MM.1S (cell line): ENCODE data around the gene MPRIP.

ENCODE experiments used
- DNase-seq: peaks from one replicate; pipeline ENCODE4 v3.0.0-alpha.2; 2015
- H2AFZ ChIP-seq: fragments of 300-600 bp; sonication (generic); 2 replicates; pipeline ENCODE4 v1.6.0; 2016; ENCODE audit warnings: antibody characterized with exemption, low read length
- H3F3A ChIP-seq: fragments of 300-600 bp; sonication (generic); 2 replicates; pipeline ENCODE4 v1.6.1; 2016; ENCODE audit warnings: mild to moderate bottlenecking, antibody characterized with exemption, low read length, moderate library complexity, mixed read lengths; ENCODE audit not compliant: insufficient read depth
- H3K27ac ChIP-seq: fragments of 300-600 bp; sonication (generic); 2 replicates; pipeline ENCODE4 v1.5.1; 2016; ENCODE audit warnings: mild to moderate bottlenecking, low read length
- H3K27me3 ChIP-seq: fragments of 300-600 bp; sonication (generic); replicated peaks from 2 replicates; pipeline ENCODE4 v1.6.0; 2016; ENCODE audit warnings: low read length; ENCODE audit not compliant: insufficient read depth
- H3K36me3 ChIP-seq: fragments of 300-600 bp; sonication (generic); replicated peaks from 2 replicates; pipeline ENCODE4 v1.6.1; 2016; ENCODE audit warnings: mild to moderate bottlenecking, low read length, mixed read lengths; ENCODE audit not compliant: insufficient read depth
- H3K4me1 ChIP-seq: fragments of 300-600 bp; sonication (generic); 2 replicates; pipeline ENCODE4 v1.6.1; 2016; ENCODE audit warnings: low read length, mixed read lengths
- H3K4me2 ChIP-seq: fragments of 300-600 bp; sonication (generic); 2 replicates; pipeline ENCODE4 v1.6.0; 2016; ENCODE audit warnings: low read depth, low read length
- H3K4me3 ChIP-seq: fragments of 300-600 bp; sonication (generic); 2 replicates; pipeline ENCODE4 v1.5.1; 2016; ENCODE audit warnings: low read length, mixed read lengths
- H3K79me2 ChIP-seq: fragments of 300-600 bp; sonication (generic); 2 replicates; pipeline ENCODE4 v1.6.1; 2016; ENCODE audit warnings: mixed run types, low read length, mixed read lengths
- H3K9ac ChIP-seq: fragments of 300-600 bp; sonication (generic); 2 replicates; pipeline ENCODE4 v1.6.1; 2016; ENCODE audit warnings: low read length, mixed read lengths
- H3K9me2 ChIP-seq: fragments of 300-600 bp; sonication (generic); replicated peaks from 2 replicates; pipeline ENCODE4 v1.6.1; 2016; ENCODE audit warnings: mild to moderate bottlenecking, low read length, mixed read lengths; ENCODE audit not compliant: insufficient read depth
- H3K9me3 ChIP-seq: fragments of 300-600 bp; sonication (generic); replicated peaks from 2 replicates; pipeline ENCODE4 v1.6.1; 2016; ENCODE audit warnings: mild to moderate bottlenecking, low read length, mixed read lengths; ENCODE audit not compliant: insufficient read depth
- H4K20me1 ChIP-seq: fragments of 300-600 bp; sonication (generic); 2 replicates; pipeline ENCODE4 v1.6.1; 2016; ENCODE audit warnings: mild to moderate bottlenecking, low read length, moderate library complexity, mixed read lengths; ENCODE audit not compliant: insufficient read depth
- CTCF ChIP-seq: fragments of 300-600 bp; sonication (generic); IDR thresholded peaks from 2 replicates; pipeline ENCODE4 v1.5.1; 2016; ENCODE audit warnings: antibody characterized with exemption, low read length, mixed read lengths
- EZH2 ChIP-seq: fragments of 300-600 bp; sonication (generic); optimal IDR thresholded peaks from 2 replicates; pipeline ENCODE3; 2017; ENCODE audit warnings: low read depth, mild to moderate bottlenecking, antibody characterized with exemption, low read length, mixed read lengths
- EZH2phosphoT487 ChIP-seq: fragments of 300-600 bp; sonication (generic); IDR thresholded peaks from 2 replicates; pipeline ENCODE4 v1.6.1; 2018; ENCODE audit warnings: antibody characterized with exemption, low read length

MPRIP gene

DNA sequence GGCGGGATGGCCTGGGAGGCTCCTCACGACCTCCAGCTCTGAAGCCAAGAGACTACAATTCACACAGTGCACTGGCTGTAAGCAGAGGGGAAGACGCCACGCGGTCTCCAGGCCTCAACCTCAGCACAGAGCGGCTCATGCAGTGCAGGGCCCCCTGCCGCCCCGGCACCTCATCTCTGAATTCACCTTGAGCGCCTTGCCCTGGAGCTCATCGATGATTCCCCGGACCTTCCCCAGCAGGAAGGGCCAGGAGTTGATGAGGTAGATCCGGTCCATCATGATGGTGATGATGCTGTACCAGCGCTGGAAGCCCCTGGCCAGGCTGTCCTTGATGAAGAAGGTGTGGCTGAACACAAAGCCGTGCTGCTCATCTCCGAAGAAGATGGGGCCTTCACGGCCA lies 181.5 kb downstream of the MPRIP start:
- H3K4me1 ChIP-seq, result no peaks in the 10 kb centered on the region
- H3K79me2 ChIP-seq, result peaks cover 10% of the 10 kb centered on the region
- no peaks in the 10 kb centered on the region for H4K20me1 ChIP-seq
- no peak overlapping the region for H3K27ac ChIP-seq
- H3K9me3 ChIP-seq, result no peaks in the 10 kb centered on the region
- no peak overlapping the region for H3K9ac ChIP-seq
- TF ChIP-seq EZH2phosphoT487, result no peak
- peaks cover 3% of the 10 kb centered on the region; the same call in 1 of the 2 replicates for H3K36me3 ChIP-seq
- H3K4me2 ChIP-seq, result no peak overlapping the region
- H2AFZ ChIP-seq, result no peak overlapping the region
- no peak overlapping the region for H3K4me3 ChIP-seq
- no peak for DNase-seq
- H3F3A ChIP-seq, result no peaks in the 10 kb centered on the region
- no peaks in the 10 kb centered on the region for H3K9me2 ChIP-seq
- H3K27me3 ChIP-seq, result no peaks in the 10 kb centered on the region

DNA sequence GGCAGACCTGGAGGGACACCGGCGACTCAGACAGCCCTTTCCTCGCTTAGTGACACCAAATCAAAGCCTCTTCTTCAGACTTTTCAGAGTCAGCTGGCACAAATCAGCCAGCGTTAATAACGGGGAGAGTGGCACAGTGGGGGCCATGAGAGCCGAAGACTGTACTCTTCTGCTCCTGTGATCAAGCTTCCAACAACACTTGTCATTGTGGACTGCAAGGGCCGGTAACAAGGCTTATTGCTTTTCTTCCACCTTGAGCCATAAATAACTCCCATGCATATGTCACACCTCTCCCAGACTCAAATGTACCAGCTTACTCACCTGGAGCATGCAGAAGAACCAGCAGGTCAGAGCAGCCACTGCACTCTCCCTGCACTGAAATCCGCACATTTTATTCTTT lies 181.9 kb downstream of the MPRIP start:
- no peak for DNase-seq
- H3K9me3 ChIP-seq, result no peaks in the 10 kb centered on the region
- no peak for TF ChIP-seq EZH2
- TF ChIP-seq CTCF, result no peak
- no peak for TF ChIP-seq EZH2phosphoT487

GRCh38 chr17:17225901-17226300 lies 183.6 kb downstream of the MPRIP start:
- no peaks in the 10 kb centered on the region for H3K27me3 ChIP-seq
- no peak overlapping the region for H3K9ac ChIP-seq
- no peak for DNase-seq
- H3K4me1 ChIP-seq, result no peaks in the 10 kb centered on the region
- peaks cover 3% of the 10 kb centered on the region; the same call in 1 of the 2 replicates for H3K36me3 ChIP-seq
- no peak for TF ChIP-seq EZH2phosphoT487
- no peak for TF ChIP-seq EZH2
- TF ChIP-seq CTCF, result no peak
- H3K79me2 ChIP-seq, result peaks cover 21% of the 10 kb centered on the region
- H2AFZ ChIP-seq, result no peak overlapping the region
- H3K4me2 ChIP-seq, result no peak overlapping the region
- no peaks in the 10 kb centered on the region for H3K9me3 ChIP-seq
- H4K20me1 ChIP-seq, result no peaks in the 10 kb centered on the region
- no peaks in the 10 kb centered on the region for H3K9me2 ChIP-seq
- H3K4me3 ChIP-seq, result no peak overlapping the region
- no peak overlapping the region for H3K27ac ChIP-seq
- no peaks in the 10 kb centered on the region for H3F3A ChIP-seq

More for the DNA sequence above, 181.9 kb downstream of the MPRIP start:
- Histone ChIP-seq H3K36me3 (peaks cover 3% of the 10 kb centered on the region; the same call in 1 of the 2 replicates), H3K79me2 (peaks cover 13% of the 10 kb centered on the region), H3K4me2 (no peak overlapping the region), H3K9me2 (no peaks in the 10 kb centered on the region), H3K9ac (no peak overlapping the region), H3K27ac (no peak overlapping the region), H3K27me3 (no peaks in the 10 kb centered on the region), H3K4me3 (no peak overlapping the region), H4K20me1 (no peaks in the 10 kb centered on the region), H2AFZ (no peak overlapping the region), H3F3A (no peaks in the 10 kb centered on the region), H3K4me1 (no peaks in the 10 kb centered on the region)

DNA sequence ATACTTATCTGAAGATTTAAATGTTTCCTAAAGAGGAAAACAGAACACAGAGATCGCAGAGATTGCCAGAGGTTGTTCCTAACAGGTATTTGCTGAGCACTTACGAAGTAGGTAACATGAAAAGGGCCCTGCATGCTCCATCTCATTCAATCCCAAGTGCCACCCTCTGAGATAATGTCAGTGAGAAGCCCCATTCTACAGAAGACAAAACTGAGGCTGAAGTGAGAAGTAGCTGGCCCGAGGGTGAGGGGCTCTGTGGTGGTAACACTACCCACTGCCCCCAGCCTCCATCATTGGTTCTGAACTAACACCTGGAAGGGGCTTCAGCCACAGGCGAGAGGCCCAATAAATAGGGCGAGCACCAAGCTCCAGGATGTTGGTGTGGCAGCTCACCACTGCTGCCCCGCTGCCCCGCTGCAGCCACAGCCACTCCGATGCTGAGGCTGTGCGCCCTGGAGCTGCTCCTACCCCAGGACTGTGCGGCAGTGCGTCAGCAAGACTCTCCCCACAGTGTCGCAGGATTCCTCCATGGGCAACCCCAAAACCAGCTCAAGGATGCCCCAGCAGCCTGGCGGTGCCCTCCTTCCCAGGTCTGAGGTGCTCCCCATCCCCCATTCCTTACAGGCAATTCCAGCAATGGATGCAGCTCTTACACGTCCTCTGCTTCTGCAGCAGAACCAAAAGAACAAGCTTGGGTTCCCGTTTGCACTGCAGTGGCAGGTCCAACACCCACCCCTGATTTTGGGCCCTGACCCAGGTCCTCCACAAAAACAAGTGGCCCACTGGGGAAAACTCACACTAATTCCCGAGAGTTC lies 184.4 kb downstream of the MPRIP start:
- Histone ChIP-seq H2AFZ (no peak overlapping the region), H3K4me3 (no peak overlapping the region), H3K9me2 (no peaks in the 10 kb centered on the region), H3K4me2 (no peak overlapping the region), H3K27me3 (no peaks in the 10 kb centered on the region), H3F3A (no peaks in the 10 kb centered on the region), H4K20me1 (no peaks in the 10 kb centered on the region), H3K36me3 (peaks cover 3% of the 10 kb centered on the region; the same call in 1 of the 2 replicates), H3K27ac (no peak overlapping the region), H3K9ac (no peak overlapping the region), H3K4me1 (no peaks in the 10 kb centered on the region), H3K9me3 (no peaks in the 10 kb centered on the region), H3K79me2 (peaks cover 22% of the 10 kb centered on the region)
- TF ChIP-seq CTCF (no peak), EZH2phosphoT487 (no peak), EZH2 (no peak)
- no peak for DNase-seq
